GM18867 (cell line): ENCODE results near the gene POU3F2.
A peak's percentile ranks its signal among the peaks of the same experiment; 100 is the strongest.

ENCODE experiments used
- ATAC-seq: cut with Tn5 transposase; IDR thresholded peaks from one replicate; pipeline ENCODE4 v1.9.1; 2021; ENCODE audit warnings: mild to moderate bottlenecking, moderate library complexity; ENCODE audit not compliant: unreplicated experiment

Gene POU3F2

GRCh38 chr6:98843271-98844243, 9.2 kb downstream of the POU3F2 start:
- ATAC-seq: no peak

GRCh38 chr6:98844244-98845210, 10.2 kb downstream of the POU3F2 start:
- ATAC-seq: no peak

- peak; percentile 79 for ATAC-seq
Measured at GRCh38 chr6:98845211-98846020, 11.0 kb downstream of the POU3F2 start.

GRCh38 chr6:98846021-98846380, 11.6 kb downstream of the POU3F2 start:
- no peak for ATAC-seq

GRCh38 chr6:98847416-98847778, 13.0 kb downstream of the POU3F2 start:
- no peak for ATAC-seq

- peak; percentile 43 for ATAC-seq
Measured at GRCh38 chr6:98847779-98848538, 13.6 kb downstream of the POU3F2 start.

- no peak for ATAC-seq
Measured at GRCh38 chr6:98848539-98849242, 14.3 kb downstream of the POU3F2 start.

GRCh38 chr6:98864497-98864896, 30.1 kb downstream of the POU3F2 start:
- ATAC-seq: no peak

GRCh38 chr6:98871057-98871456, 36.7 kb downstream of the POU3F2 start:
- ATAC-seq: no peak

- no peak for ATAC-seq
Measured at GRCh38 chr6:98871821-98872220, 37.4 kb downstream of the POU3F2 start.

- no peak for ATAC-seq
Measured at GRCh38 chr6:98875375-98875774, 41.0 kb downstream of the POU3F2 start.

- no peak for ATAC-seq
Measured at GRCh38 chr6:98877250-98877649, 42.9 kb downstream of the POU3F2 start.

GRCh38 chr6:98880486-98880885, 46.1 kb downstream of the POU3F2 start:
- peak; percentile 99 for ATAC-seq

GRCh38 chr6:98885330-98885729, 51.0 kb downstream of the POU3F2 start:
- no peak for ATAC-seq

- ATAC-seq: no peak
Measured at GRCh38 chr6:98887650-98888049, 53.3 kb downstream of the POU3F2 start.
